Erythroblast (primary cell): ENCODE measurements around the gene CCSER1.

Source experiments
- GATA1 ChIP-seq: IDR thresholded peaks from 2 replicates; pipeline ENCODE4 v1.6.1; 2011; ENCODE audit warnings: low read depth, mild to moderate bottlenecking, control low read depth, low read length, moderate library complexity
- POLR2A ChIP-seq: IDR thresholded peaks from 2 replicates; pipeline ENCODE4 v1.6.1; 2011; ENCODE audit warnings: mild to moderate bottlenecking, low read length

- no peak for TF ChIP-seq POLR2A
- TF ChIP-seq GATA1 = no peak
Measured at GRCh38 chr4:91256043-91256442, 1128.8 kb downstream of the CCSER1 start.
